ENCODE measurements around the gene MEI1. TPM values are rescaled to one million over a fixed set of nuclear protein-coding genes. Genes with fewer than 3 reads are reported as not detected.

The MEI1 gene
- total RNA-seq, 4 donors from 2014 or later, result 0.07 to 0.81 (median 0.50) TPM; not detected in 1

GRCh38 chr22:41762980-41763779, 63.9 kb downstream of the MEI1 start:
- no peak for ATAC-seq
- 71 to 83% methylated on average over 8 to 9 of the region's 14 CpGs for WGBS, 2 donors (ENCODE audit: low coverage in 1 of 2)
- no peak overlapping the region for H3K27ac ChIP-seq

GRCh38 chr22:41766476-41766875, 67.2 kb downstream of the MEI1 start:
- Histone ChIP-seq H3K4me3 (no peak overlapping the region), H3K27me3 (no peaks in the 10 kb centered on the region), H3K27ac (no peak overlapping the region), H3K4me1 (no peaks in the 10 kb centered on the region), H3K36me3 (no peaks in the 10 kb centered on the region), H3K9me3 (no peaks in the 10 kb centered on the region)
- TF ChIP-seq, protein P1, sequence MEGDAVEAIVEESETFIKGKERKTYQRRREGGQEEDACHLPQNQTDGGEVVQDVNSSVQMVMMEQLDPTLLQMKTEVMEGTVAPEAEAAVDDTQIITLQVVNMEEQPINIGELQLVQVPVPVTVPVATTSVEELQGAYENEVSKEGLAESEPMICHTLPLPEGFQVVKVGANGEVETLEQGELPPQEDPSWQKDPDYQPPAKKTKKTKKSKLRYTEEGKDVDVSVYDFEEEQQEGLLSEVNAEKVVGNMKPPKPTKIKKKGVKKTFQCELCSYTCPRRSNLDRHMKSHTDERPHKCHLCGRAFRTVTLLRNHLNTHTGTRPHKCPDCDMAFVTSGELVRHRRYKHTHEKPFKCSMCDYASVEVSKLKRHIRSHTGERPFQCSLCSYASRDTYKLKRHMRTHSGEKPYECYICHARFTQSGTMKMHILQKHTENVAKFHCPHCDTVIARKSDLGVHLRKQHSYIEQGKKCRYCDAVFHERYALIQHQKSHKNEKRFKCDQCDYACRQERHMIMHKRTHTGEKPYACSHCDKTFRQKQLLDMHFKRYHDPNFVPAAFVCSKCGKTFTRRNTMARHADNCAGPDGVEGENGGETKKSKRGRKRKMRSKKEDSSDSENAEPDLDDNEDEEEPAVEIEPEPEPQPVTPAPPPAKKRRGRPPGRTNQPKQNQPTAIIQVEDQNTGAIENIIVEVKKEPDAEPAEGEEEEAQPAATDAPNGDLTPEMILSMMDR (IDR thresholded peaks at IDR 0.05), result no peak
- TF ChIP-seq POLR2A (IDR thresholded peaks at IDR 0.05), result no peak
- TF ChIP-seq POLR2AphosphoS5 (IDR thresholded peaks at IDR 0.05), result no peak
- TF ChIP-seq EP300 (IDR thresholded peaks at IDR 0.05), result no peak
- no peak for ATAC-seq
- WGBS, 2 donors (ENCODE audit: low coverage in 1 of 2), result 49 to 85% methylated on average over 3 to 5 of the region's 5 CpGs

More at GRCh38 chr22:41762980-41763779, 63.9 kb downstream of the MEI1 start:
- Histone ChIP-seq H3K27me3 (no peaks in the 10 kb centered on the region), H3K9me3 (no peaks in the 10 kb centered on the region), H3K4me1 (no peaks in the 10 kb centered on the region), H3K36me3 (no peaks in the 10 kb centered on the region), H3K4me3 (no peak overlapping the region)
- TF ChIP-seq POLR2AphosphoS5 (IDR thresholded peaks at IDR 0.05), result no peak
- TF ChIP-seq EP300 (IDR thresholded peaks at IDR 0.05), result no peak
- no peak for TF ChIP-seq POLR2A (IDR thresholded peaks at IDR 0.05)
- TF ChIP-seq, protein P1 (IDR thresholded peaks at IDR 0.05), result no peak

DNA sequence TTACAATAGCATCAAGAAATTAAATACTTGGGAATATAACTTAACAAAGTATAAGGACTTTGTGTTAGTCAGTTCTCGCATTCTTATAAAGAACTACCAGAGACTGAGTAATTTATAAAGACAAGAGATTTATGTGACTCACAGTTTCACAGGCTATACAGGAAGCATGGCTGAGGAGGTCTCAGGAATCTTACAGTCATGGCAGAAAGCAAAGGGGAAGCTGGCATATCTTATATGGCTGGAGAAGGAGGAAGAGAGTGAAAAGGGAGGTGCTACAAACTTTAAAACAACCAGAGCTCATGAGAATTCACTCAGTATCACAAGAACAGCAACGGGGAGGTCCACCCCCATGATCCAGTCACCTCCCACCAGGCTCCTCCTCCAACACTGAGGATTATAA, 69.1 kb downstream of the MEI1 start:
- Histone ChIP-seq H3K4me3 (no peak overlapping the region), H3K27ac (no peak overlapping the region), H3K4me1 (no peaks in the 10 kb centered on the region), H3K36me3 (no peaks in the 10 kb centered on the region), H3K9me3 (no peaks in the 10 kb centered on the region), H3K27me3 (no peaks in the 10 kb centered on the region)
- TF ChIP-seq, protein P1 (IDR thresholded peaks at IDR 0.05), result no peak
- TF ChIP-seq POLR2AphosphoS5 (IDR thresholded peaks at IDR 0.05) (no peak), EP300 (IDR thresholded peaks at IDR 0.05) (no peak), POLR2A (IDR thresholded peaks at IDR 0.05) (no peak)
- no peak for ATAC-seq
- 55 to 62% methylated on average over 2 of the region's 2 CpGs for WGBS, 2 donors (ENCODE audit: low coverage in 1 of 2)

- no peaks in the 10 kb centered on the region for H3K27me3 ChIP-seq
- H3K4me3 ChIP-seq, result no peak overlapping the region
- H3K4me1 ChIP-seq, result no peaks in the 10 kb centered on the region
- WGBS, 2 donors (ENCODE audit: low coverage in 1 of 2), result 84 to 86% methylated on average over 4 of the region's 5 CpGs
- ATAC-seq, result no peak
- H3K27ac ChIP-seq, result no peak overlapping the region
- no peaks in the 10 kb centered on the region for H3K9me3 ChIP-seq
- TF ChIP-seq POLR2A (IDR thresholded peaks at IDR 0.05) (no peak), POLR2AphosphoS5 (IDR thresholded peaks at IDR 0.05) (no peak), EP300 (IDR thresholded peaks at IDR 0.05) (no peak)
- TF ChIP-seq, protein P1 (IDR thresholded peaks at IDR 0.05), result no peak
- no peaks in the 10 kb centered on the region for H3K36me3 ChIP-seq
Observed at GRCh38 chr22:41770715-41771468, 71.6 kb downstream of the MEI1 start.
